SK-N-SH (cell line): Measurements from ENCODE around the gene TMTC2. TPM values are rescaled to one million over a fixed set of nuclear protein-coding genes. Genes with fewer than 3 reads are reported as not detected.

Experiments used
- CTCF ChIA-PET: fragments of 300-600, 350-600 bp; formaldehyde crosslinking; extraction: SDS; loops from one replicate; lab custom pipeline; 2021; lab: Yijun Ruan, JAX
- POLR2A ChIA-PET: fragments of 350-600 bp; sonication (Branson Sonifier 250); formaldehyde crosslinking; extraction: SDS; loops from one replicate; lab custom pipeline; 2020; ENCODE audit warnings: antibody characterized with exemption, inconsistent platforms; lab: Yijun Ruan, JAX
- DNase-seq: peaks from one replicate; pipeline ENCODE4 v3.0.0; 2012
- H2AFZ ChIP-seq: fragments of 200-600 bp; sonication (generic); 2 replicates; pipeline ENCODE4 v1.8.1; 2016; ENCODE audit warnings: antibody characterized with exemption, mild to moderate bottlenecking, low read depth
- H3F3A ChIP-seq: fragments of 200-600 bp; sonication (generic); replicated peaks from 2 replicates; pipeline ENCODE3; 2016; ENCODE audit warnings: antibody characterized with exemption, mild to moderate bottlenecking; ENCODE audit not compliant: insufficient read depth
- H3K27ac ChIP-seq, 2 experiments: fragments of 200-500 bp in 1 of 2; fragments of 200-600 bp in 1 of 2; sonication (Bioruptor generic) in 1 of 2; sonication (generic), shearing (Covaris generic) in 1 of 2; 2 replicates each; pipeline versions ENCODE4 v1.5.1 to v1.6.1; 2014 to 2016; ENCODE audit warnings: low read depth in 2 of 2, inconsistent platforms in 1 of 2, low read length in 1 of 2, mild to moderate bottlenecking in 1 of 2, mixed read lengths in 1 of 2
- H3K27me3 ChIP-seq: fragments of 200-600 bp; sonication (generic), shearing (Covaris generic); 2 replicates; pipeline ENCODE4 v1.6.1; 2016; ENCODE audit warnings: mixed run types; ENCODE audit not compliant: insufficient read depth
- H3K36me3 ChIP-seq, 2 experiments: fragments of 200-500 bp in 1 of 2; fragments of 200-600 bp in 1 of 2; sonication (Bioruptor generic) in 1 of 2; sonication (generic) in 1 of 2; replicated peaks in 1 of 2; 2 replicates each; pipeline versions ENCODE3 to v1.5.1; 2014 to 2016; ENCODE audit warnings: low read length in 1 of 2, mild to moderate bottlenecking in 1 of 2; ENCODE audit not compliant: insufficient read depth in 2 of 2, control insufficient read depth in 1 of 2
- H3K4me1 ChIP-seq, 2 experiments: fragments of 200-500 bp in 1 of 2; fragments of 200-600 bp in 1 of 2; sonication (Bioruptor generic) in 1 of 2; sonication (generic), shearing (Covaris generic) in 1 of 2; 2 replicates each; pipeline versions ENCODE4 v1.5.1 to v1.6.1; 2014 to 2016; ENCODE audit warnings: low read depth in 1 of 2, low read length in 1 of 2, mixed run types in 1 of 2; ENCODE audit not compliant: insufficient read depth in 2 of 2, control insufficient read depth in 1 of 2
- H3K4me2 ChIP-seq: fragments of 200-600 bp; sonication (generic), shearing (Covaris generic); 2 replicates; pipeline ENCODE4 v1.6.1; 2017; ENCODE audit warnings: mixed run types
- H3K4me3 ChIP-seq, 2 experiments: fragments of 200-500 bp in 1 of 2; fragments of 200-600 bp in 1 of 2; sonication (Bioruptor generic) in 1 of 2; sonication (generic), shearing (Covaris generic) in 1 of 2; 2 replicates each; pipeline versions ENCODE4 v1.5.1 to v1.8.1; 2014 to 2016; ENCODE audit warnings: low read depth in 2 of 2, inconsistent platforms in 1 of 2, low read length in 1 of 2, mild to moderate bottlenecking in 1 of 2, mixed read lengths in 1 of 2, moderate library complexity in 1 of 2
- H3K79me2 ChIP-seq: fragments of 200-600 bp; sonication (generic); 2 replicates; pipeline ENCODE4 v1.8.1; 2017; ENCODE audit warnings: mild to moderate bottlenecking; ENCODE audit not compliant: insufficient read depth
- H3K9ac ChIP-seq: fragments of 200-600 bp; sonication (generic); 2 replicates; pipeline ENCODE4 v1.6.1; 2017; ENCODE audit warnings: mixed run types
- H3K9me2 ChIP-seq: fragments of 200-600 bp; sonication (generic); 2 replicates; pipeline ENCODE4 v1.6.1; 2017; ENCODE audit warnings: mixed run types
- H3K9me3 ChIP-seq: fragments of 200-600 bp; sonication (generic); 2 replicates; pipeline ENCODE4 v1.6.1; 2017; ENCODE audit warnings: mixed run types, mild to moderate bottlenecking, moderate library complexity
- H4K20me1 ChIP-seq: fragments of 200-600 bp; sonication (generic); 2 replicates; pipeline ENCODE4 v1.6.1; 2017; ENCODE audit warnings: mild to moderate bottlenecking, mixed run types; ENCODE audit not compliant: insufficient read depth
- CHD2 ChIP-seq: fragments of 150-350 bp; IDR thresholded peaks from 2 replicates; pipeline ENCODE4 v1.6.1; 2018; ENCODE audit warnings: low read length; ENCODE audit not compliant: partially characterized antibody
- EP300 ChIP-seq, 2 experiments: IDR thresholded peaks; 2 replicates each; pipeline versions ENCODE4 v1.4.0 to v1.6.1; 2012; ENCODE audit warnings: borderline replicate concordance in 1 of 2, low read depth in 1 of 2, low read length in 1 of 2
- FOSL2 ChIP-seq: IDR thresholded peaks from 2 replicates; pipeline ENCODE4 v1.4.0; 2012; ENCODE audit warnings: low read depth, mild to moderate bottlenecking, moderate library complexity, borderline replicate concordance
- FOXJ3 ChIP-seq: sonication (generic); formaldehyde crosslinking; IDR thresholded peaks from 2 replicates; pipeline ENCODE4 v1.5.1; 2020; ENCODE audit warnings: mild to moderate bottlenecking, missing genetic modification reagents
- FOXM1 ChIP-seq: IDR thresholded peaks from 2 replicates; pipeline ENCODE4 v1.4.0; 2012; ENCODE audit warnings: low read depth, mild to moderate bottlenecking
- GATA2 ChIP-seq: sonication (generic); formaldehyde crosslinking; IDR thresholded peaks from 2 replicates; pipeline ENCODE4 v1.5.0; 2020; ENCODE audit warnings: mild to moderate bottlenecking, missing genetic modification reagents
- JUND ChIP-seq: IDR thresholded peaks from 2 replicates; pipeline ENCODE4 v1.4.0; 2012
- RCOR1 ChIP-seq: fragments of 150-350 bp; IDR thresholded peaks from 2 replicates; pipeline ENCODE4 v1.6.1; 2017; ENCODE audit warnings: antibody characterized with exemption, low read length
- RXRA ChIP-seq: IDR thresholded peaks from 2 replicates; pipeline ENCODE4 v1.4.0; 2012; ENCODE audit warnings: low read depth, mild to moderate bottlenecking, borderline replicate concordance
- TAF1 ChIP-seq: IDR thresholded peaks from 2 replicates; pipeline ENCODE4 v1.6.1; 2012; ENCODE audit warnings: low read depth, mild to moderate bottlenecking, low read length, moderate library complexity, borderline replicate concordance
- TCF12 ChIP-seq: IDR thresholded peaks from 2 replicates; pipeline ENCODE4 v1.4.0; 2012
- WGBS: methylation state at CpG from one replicate; pipeline ENCODE4 v1.1.6; 2017; ENCODE audit warnings: low lambda C conversion rate; 5-methylcytosine and 5-hydroxymethylcytosine counted together
- polyA plus RNA-seq, 3 experiments: library from polyadenylated mRNA; depleted of rRNA; stranded (reverse); fragments of >200 nt; gene quantifications; 2 replicates each; pipeline ENCODE4 v1.2.3, GENCODE V29; 2012
- TF ChIP-seq, protein P1 (sequence below): IDR thresholded peaks from 2 replicates; pipeline ENCODE4; 2012
- TF ChIP-seq, protein P2 (sequence below): IDR thresholded peaks from 2 replicates; pipeline ENCODE4 v1.4.0; 2012; ENCODE audit warnings: low read depth, borderline replicate concordance
- TF ChIP-seq, protein P3 (sequence below): fragments of 150-350 bp; IDR thresholded peaks from 2 replicates; pipeline ENCODE4 v1.6.1; 2017; ENCODE audit warnings: antibody characterized with exemption, low read length, low read depth, borderline replicate concordance
- TF ChIP-seq, protein P4 (sequence below): IDR thresholded peaks from 2 replicates; pipeline ENCODE4 v1.4.0; 2012; ENCODE audit warnings: low read depth, borderline replicate concordance
- TF ChIP-seq, protein P5 (sequence below): IDR thresholded peaks from 2 replicates; pipeline ENCODE4 v1.6.1; 2012; ENCODE audit warnings: mild to moderate bottlenecking, low read depth, low read length, moderate library complexity

TMTC2 gene
- polyA plus RNA-seq, 1 of the 3 experiments (the other 2 are of a cell fraction): 4.1 TPM

DNA sequence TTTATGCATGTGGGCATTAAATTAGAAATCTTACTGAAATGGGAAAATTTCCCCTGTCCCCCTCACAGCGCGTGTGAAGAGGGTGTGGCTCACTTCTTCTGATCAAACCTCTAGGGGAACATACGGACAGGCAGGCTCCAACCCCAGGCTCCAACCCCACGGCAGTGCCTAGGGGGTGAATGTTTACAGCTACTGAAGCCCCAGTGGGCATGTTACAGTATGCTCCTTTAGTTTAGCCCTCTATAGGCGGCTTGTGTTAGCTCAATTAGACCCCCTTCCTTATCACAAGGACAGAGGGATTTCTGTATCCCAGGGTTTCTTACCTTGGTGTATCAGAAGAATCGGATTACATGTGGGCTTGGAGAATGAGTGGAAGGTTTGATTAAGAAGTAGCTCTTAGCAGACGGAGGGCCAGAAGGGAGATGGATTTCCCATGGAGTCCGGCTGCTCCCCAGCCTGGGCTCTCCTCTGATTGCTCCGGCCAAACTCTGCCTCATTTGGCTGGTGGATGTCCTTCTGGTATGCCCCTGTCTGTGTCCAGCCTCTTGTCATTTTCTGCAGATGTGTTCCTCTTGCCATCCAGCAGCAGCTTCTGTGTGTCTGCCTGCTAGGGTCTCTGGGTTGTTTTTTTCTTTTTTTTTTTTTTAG lies 223.7 kb downstream of the TMTC2 start (continued):
- TF ChIP-seq FOXM1 (no peak), FOXJ3 (CRISPR knock-in tag) (no peak), FOSL2 (no peak)
- TF ChIP-seq, protein P1, sequence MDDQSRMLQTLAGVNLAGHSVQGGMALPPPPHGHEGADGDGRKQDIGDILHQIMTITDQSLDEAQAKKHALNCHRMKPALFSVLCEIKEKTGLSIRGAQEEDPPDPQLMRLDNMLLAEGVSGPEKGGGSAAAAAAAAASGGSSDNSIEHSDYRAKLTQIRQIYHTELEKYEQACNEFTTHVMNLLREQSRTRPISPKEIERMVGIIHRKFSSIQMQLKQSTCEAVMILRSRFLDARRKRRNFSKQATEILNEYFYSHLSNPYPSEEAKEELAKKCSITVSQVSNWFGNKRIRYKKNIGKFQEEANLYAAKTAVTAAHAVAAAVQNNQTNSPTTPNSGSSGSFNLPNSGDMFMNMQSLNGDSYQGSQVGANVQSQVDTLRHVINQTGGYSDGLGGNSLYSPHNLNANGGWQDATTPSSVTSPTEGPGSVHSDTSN: no peak
- TF ChIP-seq, protein P2, sequence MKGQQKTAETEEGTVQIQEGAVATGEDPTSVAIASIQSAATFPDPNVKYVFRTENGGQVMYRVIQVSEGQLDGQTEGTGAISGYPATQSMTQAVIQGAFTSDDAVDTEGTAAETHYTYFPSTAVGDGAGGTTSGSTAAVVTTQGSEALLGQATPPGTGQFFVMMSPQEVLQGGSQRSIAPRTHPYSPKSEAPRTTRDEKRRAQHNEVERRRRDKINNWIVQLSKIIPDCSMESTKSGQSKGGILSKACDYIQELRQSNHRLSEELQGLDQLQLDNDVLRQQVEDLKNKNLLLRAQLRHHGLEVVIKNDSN: no peak

DNA sequence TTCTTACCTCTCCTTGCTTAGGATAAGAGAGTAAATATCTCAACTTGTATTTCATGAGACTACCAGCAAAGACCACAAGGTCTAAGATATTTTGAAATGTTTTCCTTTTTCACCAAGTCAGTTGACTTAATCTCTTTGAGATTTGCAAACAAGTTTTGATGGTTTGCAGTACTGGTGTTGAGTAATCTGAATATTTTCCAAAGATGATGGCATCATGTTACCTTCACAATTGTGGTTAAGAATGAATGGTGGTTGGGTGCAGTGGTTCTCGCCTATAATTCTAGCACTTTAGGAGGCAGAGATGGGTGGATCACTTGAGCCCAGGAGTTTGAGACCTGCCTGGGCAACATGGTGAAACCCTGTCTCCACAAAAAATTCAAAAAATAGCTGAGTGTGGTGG lies 225.7 kb downstream of the TMTC2 start:
- no peaks in the 10 kb centered on the region for H3K9me3 ChIP-seq
- H3K9ac ChIP-seq: no peak overlapping the region
- no peaks in the 10 kb centered on the region for H3F3A ChIP-seq
- TF ChIP-seq CHD2 (no peak), GATA2 (CRISPR knock-in tag) (no peak), TAF1 (no peak), EP300 (IDR thresholded peaks at IDR 0.05; ENCODE audit: borderline replicate concordance in 1 of 2, low read depth in 1 of 2, low read length in 1 of 2) (no peak), RCOR1 (no peak), JUND (no peak), TCF12 (no peak), RXRA (no peak), FOXM1 (no peak)
- TF ChIP-seq, protein P3, sequence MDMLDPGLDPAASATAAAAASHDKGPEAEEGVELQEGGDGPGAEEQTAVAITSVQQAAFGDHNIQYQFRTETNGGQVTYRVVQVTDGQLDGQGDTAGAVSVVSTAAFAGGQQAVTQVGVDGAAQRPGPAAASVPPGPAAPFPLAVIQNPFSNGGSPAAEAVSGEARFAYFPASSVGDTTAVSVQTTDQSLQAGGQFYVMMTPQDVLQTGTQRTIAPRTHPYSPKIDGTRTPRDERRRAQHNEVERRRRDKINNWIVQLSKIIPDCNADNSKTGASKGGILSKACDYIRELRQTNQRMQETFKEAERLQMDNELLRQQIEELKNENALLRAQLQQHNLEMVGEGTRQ: no peak
- TF ChIP-seq, protein P4, sequence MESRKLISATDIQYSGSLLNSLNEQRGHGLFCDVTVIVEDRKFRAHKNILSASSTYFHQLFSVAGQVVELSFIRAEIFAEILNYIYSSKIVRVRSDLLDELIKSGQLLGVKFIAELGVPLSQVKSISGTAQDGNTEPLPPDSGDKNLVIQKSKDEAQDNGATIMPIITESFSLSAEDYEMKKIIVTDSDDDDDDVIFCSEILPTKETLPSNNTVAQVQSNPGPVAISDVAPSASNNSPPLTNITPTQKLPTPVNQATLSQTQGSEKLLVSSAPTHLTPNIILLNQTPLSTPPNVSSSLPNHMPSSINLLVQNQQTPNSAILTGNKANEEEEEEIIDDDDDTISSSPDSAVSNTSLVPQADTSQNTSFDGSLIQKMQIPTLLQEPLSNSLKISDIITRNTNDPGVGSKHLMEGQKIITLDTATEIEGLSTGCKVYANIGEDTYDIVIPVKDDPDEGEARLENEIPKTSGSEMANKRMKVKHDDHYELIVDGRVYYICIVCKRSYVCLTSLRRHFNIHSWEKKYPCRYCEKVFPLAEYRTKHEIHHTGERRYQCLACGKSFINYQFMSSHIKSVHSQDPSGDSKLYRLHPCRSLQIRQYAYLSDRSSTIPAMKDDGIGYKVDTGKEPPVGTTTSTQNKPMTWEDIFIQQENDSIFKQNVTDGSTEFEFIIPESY: no peak
- TF ChIP-seq, protein P5, sequence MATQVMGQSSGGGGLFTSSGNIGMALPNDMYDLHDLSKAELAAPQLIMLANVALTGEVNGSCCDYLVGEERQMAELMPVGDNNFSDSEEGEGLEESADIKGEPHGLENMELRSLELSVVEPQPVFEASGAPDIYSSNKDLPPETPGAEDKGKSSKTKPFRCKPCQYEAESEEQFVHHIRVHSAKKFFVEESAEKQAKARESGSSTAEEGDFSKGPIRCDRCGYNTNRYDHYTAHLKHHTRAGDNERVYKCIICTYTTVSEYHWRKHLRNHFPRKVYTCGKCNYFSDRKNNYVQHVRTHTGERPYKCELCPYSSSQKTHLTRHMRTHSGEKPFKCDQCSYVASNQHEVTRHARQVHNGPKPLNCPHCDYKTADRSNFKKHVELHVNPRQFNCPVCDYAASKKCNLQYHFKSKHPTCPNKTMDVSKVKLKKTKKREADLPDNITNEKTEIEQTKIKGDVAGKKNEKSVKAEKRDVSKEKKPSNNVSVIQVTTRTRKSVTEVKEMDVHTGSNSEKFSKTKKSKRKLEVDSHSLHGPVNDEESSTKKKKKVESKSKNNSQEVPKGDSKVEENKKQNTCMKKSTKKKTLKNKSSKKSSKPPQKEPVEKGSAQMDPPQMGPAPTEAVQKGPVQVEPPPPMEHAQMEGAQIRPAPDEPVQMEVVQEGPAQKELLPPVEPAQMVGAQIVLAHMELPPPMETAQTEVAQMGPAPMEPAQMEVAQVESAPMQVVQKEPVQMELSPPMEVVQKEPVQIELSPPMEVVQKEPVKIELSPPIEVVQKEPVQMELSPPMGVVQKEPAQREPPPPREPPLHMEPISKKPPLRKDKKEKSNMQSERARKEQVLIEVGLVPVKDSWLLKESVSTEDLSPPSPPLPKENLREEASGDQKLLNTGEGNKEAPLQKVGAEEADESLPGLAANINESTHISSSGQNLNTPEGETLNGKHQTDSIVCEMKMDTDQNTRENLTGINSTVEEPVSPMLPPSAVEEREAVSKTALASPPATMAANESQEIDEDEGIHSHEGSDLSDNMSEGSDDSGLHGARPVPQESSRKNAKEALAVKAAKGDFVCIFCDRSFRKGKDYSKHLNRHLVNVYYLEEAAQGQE: no peak
- ChIA-PET POLR2A (no interaction called here), CTCF (no interaction called here)
- H3K4me3 ChIP-seq: no peak overlapping the region
- no peaks in the 10 kb centered on the region for H3K9me2 ChIP-seq
- H3K4me1 ChIP-seq: no peaks in the 10 kb centered on the region; a peak in 1 of 4 replicates
- no peak overlapping the region for H3K27ac ChIP-seq
- no peaks in the 10 kb centered on the region for H3K27me3 ChIP-seq
- no peak for DNase-seq
- H2AFZ ChIP-seq: no peak overlapping the region
- no peaks in the 10 kb centered on the region for H3K79me2 ChIP-seq
- no peak overlapping the region for H3K4me2 ChIP-seq
- H3K36me3 ChIP-seq: no peaks in the 10 kb centered on the region
- no peaks in the 10 kb centered on the region for H4K20me1 ChIP-seq
- WGBS: 88% methylated on average over 1 of the region's 1 CpG
